D721Med (cell line): ENCODE results near the gene GRIK4.

ENCODE experiments used
- DNase-seq: peaks from one replicate; pipeline ENCODE4 v3.0.0; 2011; ENCODE audit warnings: low spot score; ENCODE audit not compliant: insufficient read length
- FAIRE-seq: peaks from 2 replicates; lab custom pipeline; 2011; peaks lifted over from hg19 to GRCh38; lab: Jason Lieb, UNC
- TF ChIP-seq, protein P1 (sequence below): IDR thresholded peaks from 2 replicates; pipeline ENCODE4 v1.5.1; 2012; ENCODE audit warnings: mild to moderate bottlenecking, control low read depth; ENCODE audit not compliant: insufficient read depth; ENCODE audit errors: missing control alignments

GRIK4 gene

GRCh38 chr11:120798854-120799253 is 287.3 kb downstream of the GRIK4 start:
- TF ChIP-seq, protein P1, sequence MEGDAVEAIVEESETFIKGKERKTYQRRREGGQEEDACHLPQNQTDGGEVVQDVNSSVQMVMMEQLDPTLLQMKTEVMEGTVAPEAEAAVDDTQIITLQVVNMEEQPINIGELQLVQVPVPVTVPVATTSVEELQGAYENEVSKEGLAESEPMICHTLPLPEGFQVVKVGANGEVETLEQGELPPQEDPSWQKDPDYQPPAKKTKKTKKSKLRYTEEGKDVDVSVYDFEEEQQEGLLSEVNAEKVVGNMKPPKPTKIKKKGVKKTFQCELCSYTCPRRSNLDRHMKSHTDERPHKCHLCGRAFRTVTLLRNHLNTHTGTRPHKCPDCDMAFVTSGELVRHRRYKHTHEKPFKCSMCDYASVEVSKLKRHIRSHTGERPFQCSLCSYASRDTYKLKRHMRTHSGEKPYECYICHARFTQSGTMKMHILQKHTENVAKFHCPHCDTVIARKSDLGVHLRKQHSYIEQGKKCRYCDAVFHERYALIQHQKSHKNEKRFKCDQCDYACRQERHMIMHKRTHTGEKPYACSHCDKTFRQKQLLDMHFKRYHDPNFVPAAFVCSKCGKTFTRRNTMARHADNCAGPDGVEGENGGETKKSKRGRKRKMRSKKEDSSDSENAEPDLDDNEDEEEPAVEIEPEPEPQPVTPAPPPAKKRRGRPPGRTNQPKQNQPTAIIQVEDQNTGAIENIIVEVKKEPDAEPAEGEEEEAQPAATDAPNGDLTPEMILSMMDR, result no peak
- no peak for FAIRE-seq
- no peak for DNase-seq

DNA sequence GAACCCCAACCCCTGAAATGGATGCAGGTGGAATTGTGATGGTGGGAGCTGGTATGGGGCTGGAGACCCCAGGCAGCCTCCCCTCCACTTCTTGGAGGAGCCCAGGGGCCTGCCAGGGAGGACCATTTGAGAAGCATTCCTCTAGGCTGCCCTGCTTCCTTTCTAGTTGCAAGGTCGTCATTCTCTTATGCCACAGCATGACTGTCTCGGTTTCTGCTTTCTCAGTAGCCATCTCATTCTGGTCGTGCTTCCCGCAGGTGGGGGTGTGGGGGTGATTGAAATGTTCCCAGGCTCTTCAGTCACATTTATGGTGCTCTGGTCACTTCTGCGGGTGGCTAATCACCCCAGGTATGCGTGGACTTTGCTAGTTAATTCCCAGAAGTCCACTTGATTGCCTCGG is 288.7 kb downstream of the GRIK4 start:
- DNase-seq (no peak), FAIRE-seq (no peak)
- TF ChIP-seq, protein P1, result no peak

DNA sequence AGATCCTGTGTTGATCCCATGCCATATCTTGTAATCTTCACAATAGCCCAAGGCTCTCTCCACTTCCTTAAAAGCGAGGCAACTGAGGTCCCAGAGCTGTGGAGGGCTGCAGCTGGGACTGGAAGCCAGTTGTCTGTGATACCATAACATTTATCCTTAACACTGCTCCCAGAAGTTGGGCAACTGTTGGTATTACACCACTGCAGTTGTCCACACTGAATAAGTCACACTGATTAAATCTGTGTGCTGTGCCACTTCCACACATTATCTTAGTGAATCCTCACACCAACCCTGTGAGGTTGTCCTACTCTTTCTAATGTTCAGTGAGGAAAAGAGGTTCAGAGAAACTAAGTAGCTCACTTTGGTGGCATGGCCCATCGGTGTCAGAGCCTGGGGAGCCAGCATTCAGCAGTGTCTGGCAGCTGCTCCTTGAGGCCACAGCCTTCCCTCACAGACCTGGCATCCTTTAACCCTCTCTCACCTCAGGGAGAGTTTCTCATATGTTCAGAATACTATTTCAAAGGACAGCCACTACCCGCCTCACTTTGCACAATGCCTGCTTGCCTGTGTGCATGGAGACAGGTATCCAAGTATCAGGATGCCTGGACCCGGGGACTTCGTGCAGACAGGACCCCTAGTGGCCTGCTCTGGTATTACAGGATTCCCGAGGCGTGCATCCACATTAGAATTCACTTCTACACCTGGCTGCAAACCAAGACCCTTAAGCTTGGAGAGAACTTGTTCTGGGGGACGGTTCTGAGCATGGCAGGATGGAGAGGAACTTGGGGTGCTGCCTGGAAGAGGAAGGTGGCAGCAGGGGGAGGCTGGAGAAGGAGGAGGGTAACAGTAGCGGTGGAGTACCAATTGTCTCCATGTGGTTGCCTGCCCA is 290.5 kb downstream of the GRIK4 start:
- TF ChIP-seq, protein P1, result peak; percentile 90
- FAIRE-seq (peak; percentile 70), DNase-seq (peak; percentile 70)

GRCh38 chr11:120805960-120806555 is 294.5 kb downstream of the GRIK4 start:
- TF ChIP-seq, protein P1, result no peak
- FAIRE-seq (no peak), DNase-seq (no peak)

DNA sequence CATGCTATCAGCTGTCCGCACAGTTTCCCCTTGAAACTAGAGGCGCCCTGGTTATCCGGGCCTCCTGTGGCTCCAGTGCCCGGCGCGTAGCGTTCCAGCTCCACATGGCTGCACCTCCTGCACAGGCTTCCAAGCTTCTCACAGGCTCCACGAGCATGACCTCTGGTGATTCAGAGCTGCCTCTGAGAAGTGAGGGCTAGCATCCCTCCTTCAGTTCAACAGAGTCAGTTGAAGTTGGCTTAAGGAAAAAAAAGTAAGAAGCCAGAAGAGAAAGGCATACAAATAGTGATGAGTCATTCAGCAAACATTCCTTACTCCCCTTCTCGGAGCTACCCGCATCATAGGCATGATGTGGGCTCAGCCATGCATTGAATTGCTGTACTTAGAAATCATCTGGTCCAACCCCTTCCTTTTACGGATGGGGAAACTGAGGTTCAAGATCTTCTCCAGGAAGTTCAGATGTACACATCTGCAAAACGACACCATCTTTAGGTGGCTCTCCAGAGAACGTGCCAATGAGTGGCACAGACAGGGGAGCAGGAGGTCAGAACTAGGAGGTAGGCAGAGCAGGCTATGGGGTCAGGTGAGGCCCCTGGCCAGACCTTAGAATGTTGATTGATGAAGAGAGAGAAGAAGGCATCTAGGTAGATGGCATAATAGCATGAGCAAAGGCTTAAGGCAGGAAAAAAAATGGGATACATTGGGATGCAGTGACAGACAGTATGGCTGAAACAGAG is 296.0 kb downstream of the GRIK4 start:
- TF ChIP-seq, protein P1, result no peak
- no peak for DNase-seq
- FAIRE-seq, result no peak

DNA sequence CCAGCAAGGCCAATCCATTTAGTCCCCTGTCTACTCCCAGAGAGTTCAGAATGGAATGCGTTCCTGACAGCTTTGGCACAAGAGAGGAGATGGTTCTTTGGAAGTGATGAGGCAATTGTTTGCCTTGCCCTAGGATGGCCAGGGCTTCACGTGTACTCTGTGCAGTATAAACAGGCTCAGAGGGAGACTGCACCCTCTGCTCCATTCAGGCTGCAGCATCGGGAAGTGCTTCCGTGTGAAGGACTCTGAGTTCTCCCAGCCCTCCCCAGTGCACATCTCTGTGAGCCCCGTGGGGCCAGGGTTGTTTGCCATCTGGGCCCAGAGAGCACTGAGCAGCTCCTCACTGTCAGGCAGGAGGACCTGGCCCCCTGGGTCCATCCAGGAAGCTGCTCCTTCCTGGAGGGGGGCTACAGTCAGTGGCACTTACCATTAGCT is 297.1 kb downstream of the GRIK4 start:
- no peak for FAIRE-seq
- TF ChIP-seq, protein P1, result no peak
- no peak for DNase-seq
